Stomach (tissue), 19 donors: ENCODE measurements around the gene TMEM115. TPM values are rescaled to one million over a fixed set of nuclear protein-coding genes. Genes with fewer than 3 reads are reported as not detected.

ENCODE experiments used
- DNase-seq, 2 donors: peaks; one replicate each; pipeline versions ENCODE4 v3.0.0 to v3.0.0-alpha.2; 2013 to 2019
- H3K27ac ChIP-seq, 5 donors: fragments of 200-600 bp in 4 of 5; sonication (generic) in 4 of 5; one replicate each; pipeline ENCODE4 v1.5.1; 2013 to 2019; ENCODE audit warnings: mild to moderate bottlenecking in 1 of 5, moderate library complexity in 1 of 5
- H3K27me3 ChIP-seq, 3 donors: fragments of 200-600 bp; sonication (generic); one replicate each; pipeline ENCODE4 v1.5.1; 2017 to 2019; ENCODE audit warnings: mixed run types in 1 of 3
- H3K36me3 ChIP-seq, 4 donors: fragments of 200-600 bp; sonication (generic); 1 replicate in 3 of 4; 2 replicates in 1 of 4; pipeline ENCODE4 v1.5.1; 2016 to 2019
- H3K4me1 ChIP-seq, 4 donors: fragments of 200-600 bp; sonication (generic); one replicate each; pipeline ENCODE4 v1.5.1; 2016 to 2019
- H3K4me3 ChIP-seq, 4 donors: fragments of 200-600 bp; sonication (generic) in 3 of 4; one replicate each; pipeline ENCODE4 v1.5.1; 2016 to 2019; ENCODE audit warnings: mild to moderate bottlenecking in 1 of 4
- H3K9me3 ChIP-seq, 4 donors: fragments of 200-600 bp; sonication (generic); one replicate each; pipeline ENCODE4 v1.5.1; 2016 to 2019
- EP300 ChIP-seq: sonication (generic); formaldehyde crosslinking; IDR thresholded peaks from one replicate; pipeline ENCODE4 v1.6.1; 2017; ENCODE audit warnings: antibody characterized with exemption
- POLR2A ChIP-seq, 4 donors: fragments of 450-650 bp; IDR thresholded peaks; one replicate each; pipeline ENCODE4 v1.6.1; 2016; ENCODE audit warnings: antibody characterized with exemption in 4 of 4, control low read depth in 2 of 4, mild to moderate bottlenecking in 1 of 4, moderate library complexity in 1 of 4
- POLR2AphosphoS5 ChIP-seq, 3 donors: sonication (generic); formaldehyde crosslinking; IDR thresholded peaks; one replicate each; pipeline ENCODE4 v1.6.1; 2016; ENCODE audit warnings: antibody characterized with exemption in 3 of 3
- WGBS, 5 donors: extraction: QIAGEN DNeasy Blood & Tissue Kit in 3 of 5; methylation state at CpG; one replicate each; pipeline versions ENCODE4 v1.1.5 to v1.1.7; 2013 to 2018; 5-methylcytosine and 5-hydroxymethylcytosine counted together
- intact Hi-C: fragments of 100-400 bp; cut with DNase I; formaldehyde crosslinking; loops from one replicate; pipeline ENCODE4 v1.15.1; 2023; ENCODE audit warnings: low total_unique reads
- long read RNA-seq, 10 donors: transcript quantifications; one replicate each; lab custom pipeline, GENCODE V29; 2026
- polyA plus RNA-seq, 3 donors: library from polyadenylated mRNA; stranded (reverse); fragments of 200-250 nt; gene quantifications; one replicate each; pipeline ENCODE4 v1.2.3, GENCODE V29; 2013
- total RNA-seq, 5 donors: library from RNA; depleted of rRNA; stranded (reverse); fragments of >200 nt; gene quantifications; one replicate each; pipeline versions ENCODE4 v1.1.0 to v1.2.3, GENCODE V29; 2014 to 2016
- TF ChIP-seq, protein P1 (sequence below), 7 experiments: fragments of 450-650 bp in 4 of 7; fragments of 200-600 bp in 3 of 7; sonication (generic) in 3 of 7; IDR thresholded peaks; one replicate each; pipeline ENCODE4 v1.5.1; 2016 to 2019; ENCODE audit warnings: antibody characterized with exemption in 7 of 7, control low read depth in 2 of 7, mild to moderate bottlenecking in 1 of 7
- donor health status: healthy with polysubstance abuse.
- donor health status: Bipolar disorder and iron deficiency.
- donor health status: healthy.

TMEM115 gene, protein sequence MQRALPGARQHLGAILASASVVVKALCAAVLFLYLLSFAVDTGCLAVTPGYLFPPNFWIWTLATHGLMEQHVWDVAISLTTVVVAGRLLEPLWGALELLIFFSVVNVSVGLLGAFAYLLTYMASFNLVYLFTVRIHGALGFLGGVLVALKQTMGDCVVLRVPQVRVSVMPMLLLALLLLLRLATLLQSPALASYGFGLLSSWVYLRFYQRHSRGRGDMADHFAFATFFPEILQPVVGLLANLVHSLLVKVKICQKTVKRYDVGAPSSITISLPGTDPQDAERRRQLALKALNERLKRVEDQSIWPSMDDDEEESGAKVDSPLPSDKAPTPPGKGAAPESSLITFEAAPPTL
- total RNA-seq, result 100 to 1,000 TPM in 1 of 5 donors, 10 to 100 TPM in 4; 25.0 to 128 (median 27.4) TPM
- polyA plus RNA-seq, result 10 to 100 TPM; 14.6 to 27.7 (median 14.7) TPM
- long read RNA-seq, donor 1, transcript TMEM115-201 (2 exons, 2,197 nt), result major isoform, 6 of 6 reads
- long read RNA-seq, donor 1, partial matches to known transcripts, result 0 of 6 reads
- long read RNA-seq, donor 1, other reads (novel, unspliced or antisense), result 0 of 6 reads
- long read RNA-seq, donor 2, transcript TMEM115-201 (2 exons, 2,197 nt), result major isoform, 14 of 14 reads
- long read RNA-seq, donor 2, partial matches to known transcripts, result 0 of 14 reads
- long read RNA-seq, donor 2, other reads (novel, unspliced or antisense), result 0 of 14 reads
- long read RNA-seq, donor 3, transcript TMEM115-201 (2 exons, 2,197 nt), result major isoform, 11 of 11 reads
- long read RNA-seq, donor 3, partial matches to known transcripts, result 0 of 11 reads
- long read RNA-seq, donor 3, other reads (novel, unspliced or antisense), result 0 of 11 reads
- long read RNA-seq, donor 4, partial matches to known transcripts, result 0 of 1 reads
- long read RNA-seq, donor 4, other reads (novel, unspliced or antisense), result 0 of 1 reads
- long read RNA-seq, donor 5, transcript TMEM115-201 (2 exons, 2,197 nt), result major isoform, 15 of 22 reads
- long read RNA-seq, donor 5, partial matches to known transcripts, result 7 of 22 reads
- long read RNA-seq, donor 5, other reads (novel, unspliced or antisense), result 0 of 22 reads
- long read RNA-seq, donor 6, result 0 reads
- long read RNA-seq, donor 7, transcript TMEM115-201 (2 exons, 2,197 nt), result major isoform, 16 of 34 reads
- long read RNA-seq, donor 7, partial matches to known transcripts, result 18 of 34 reads
- long read RNA-seq, donor 7, other reads (novel, unspliced or antisense), result 0 of 34 reads
- long read RNA-seq, donor 8, transcript TMEM115-201 (2 exons, 2,197 nt), result major isoform, 12 of 12 reads
- long read RNA-seq, donor 8, partial matches to known transcripts, result 0 of 12 reads
- long read RNA-seq, donor 8, other reads (novel, unspliced or antisense), result 0 of 12 reads
- long read RNA-seq, donor 9, transcript TMEM115-201 (2 exons, 2,197 nt), result major isoform, 10 of 10 reads
- long read RNA-seq, donor 9, partial matches to known transcripts, result 0 of 10 reads
- long read RNA-seq, donor 9, other reads (novel, unspliced or antisense), result 0 of 10 reads
- long read RNA-seq, donor 10, transcript TMEM115-201 (2 exons, 2,197 nt), result major isoform, 6 of 6 reads
- long read RNA-seq, donor 10, partial matches to known transcripts, result 0 of 6 reads
- long read RNA-seq, donor 10, other reads (novel, unspliced or antisense), result 0 of 6 reads

GRCh38 chr3:50358911-50359759 lies at the start of gene TMEM115:
Gene TMEM115 (minus strand): TSS chr3:50359521. CDS start chr3:50359063, 458 bp downstream.
- WGBS, 5 donors, result 0 to 4% (median 1%) methylated on average over 30 to 64 of the region's 64 CpGs
- intact Hi-C loops, result no loop called here
- H3K27me3 ChIP-seq, result no peaks in the 10 kb centered on the region
- peaks cover 36 to 58% (median 48%) of the 10 kb centered on the region in 4 donors for H3K4me1 ChIP-seq
- no peaks in the 10 kb centered on the region for H3K9me3 ChIP-seq
- peak; percentile 96 to 99 for DNase-seq
- H3K4me3 ChIP-seq, result peak within 1 kb of the TSS; percentile 68 to 89 (median 84)
- TF ChIP-seq, protein P1, sequence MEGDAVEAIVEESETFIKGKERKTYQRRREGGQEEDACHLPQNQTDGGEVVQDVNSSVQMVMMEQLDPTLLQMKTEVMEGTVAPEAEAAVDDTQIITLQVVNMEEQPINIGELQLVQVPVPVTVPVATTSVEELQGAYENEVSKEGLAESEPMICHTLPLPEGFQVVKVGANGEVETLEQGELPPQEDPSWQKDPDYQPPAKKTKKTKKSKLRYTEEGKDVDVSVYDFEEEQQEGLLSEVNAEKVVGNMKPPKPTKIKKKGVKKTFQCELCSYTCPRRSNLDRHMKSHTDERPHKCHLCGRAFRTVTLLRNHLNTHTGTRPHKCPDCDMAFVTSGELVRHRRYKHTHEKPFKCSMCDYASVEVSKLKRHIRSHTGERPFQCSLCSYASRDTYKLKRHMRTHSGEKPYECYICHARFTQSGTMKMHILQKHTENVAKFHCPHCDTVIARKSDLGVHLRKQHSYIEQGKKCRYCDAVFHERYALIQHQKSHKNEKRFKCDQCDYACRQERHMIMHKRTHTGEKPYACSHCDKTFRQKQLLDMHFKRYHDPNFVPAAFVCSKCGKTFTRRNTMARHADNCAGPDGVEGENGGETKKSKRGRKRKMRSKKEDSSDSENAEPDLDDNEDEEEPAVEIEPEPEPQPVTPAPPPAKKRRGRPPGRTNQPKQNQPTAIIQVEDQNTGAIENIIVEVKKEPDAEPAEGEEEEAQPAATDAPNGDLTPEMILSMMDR (IDR thresholded peaks at IDR 0.05), result no peak
- TF ChIP-seq POLR2AphosphoS5 (IDR thresholded peaks at IDR 0.05), result peak; percentile 68 to 92 (median 71)
- peaks cover 22 to 40% (median 28%) of the 10 kb centered on the region in 4 donors for H3K36me3 ChIP-seq
- H3K27ac ChIP-seq, result peak within 1 kb of the TSS; percentile 86 to 92 (median 91)

GRCh38 chr3:50408443-50408944 lies 49.2 kb upstream of the TMEM115 start:
- no peaks in the 10 kb centered on the region for H3K36me3 ChIP-seq
- H3K4me1 ChIP-seq, result no peaks in the 10 kb centered on the region
- H3K27ac ChIP-seq, result no peak overlapping the region
- DNase-seq, result peak in 1 of 2 donors; percentile 54
- 74 to 81% (median 80%) methylated on average over 14 to 15 of the region's 15 CpGs for WGBS, 5 donors
- no peaks in the 10 kb centered on the region for H3K27me3 ChIP-seq
- intact Hi-C loops, result no loop called here
- no peak for TF ChIP-seq EP300
- TF ChIP-seq POLR2AphosphoS5 (IDR thresholded peaks at IDR 0.05), result no peak
- TF ChIP-seq POLR2A (IDR thresholded peaks at IDR 0.05), result no peak
- TF ChIP-seq, protein P1 (IDR thresholded peaks at IDR 0.05), result no peak
- no peaks in the 10 kb centered on the region for H3K9me3 ChIP-seq
- no peak overlapping the region for H3K4me3 ChIP-seq

DNA sequence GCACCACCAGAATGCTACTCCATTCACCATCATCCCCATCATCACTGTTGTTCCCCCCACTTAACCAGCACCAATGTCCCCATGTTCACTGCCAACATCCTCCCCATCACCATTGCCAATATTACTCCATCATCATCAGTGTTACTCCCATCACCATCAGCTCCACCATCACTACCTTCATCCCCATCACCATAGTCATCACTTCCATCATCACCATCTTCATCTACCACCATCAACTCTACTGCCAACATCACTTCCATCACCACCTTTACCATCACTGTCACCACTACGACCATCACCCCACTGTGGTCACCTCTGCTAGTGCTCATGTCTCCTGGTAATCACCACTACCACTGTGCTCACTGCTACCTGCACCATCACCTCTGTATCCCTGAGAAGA lies 47.2 kb upstream of the TMEM115 start:
- 45 to 76% (median 56%) methylated on average over 1 of the region's 1 CpG for WGBS, 5 donors
- H3K4me1 ChIP-seq, result peaks cover 0 to 8% (median 7%) of the 10 kb centered on the region in 4 donors
- no peak overlapping the region for H3K27ac ChIP-seq
- DNase-seq, result no peak
- H3K4me3 ChIP-seq, result no peak overlapping the region
- intact Hi-C loops, result no loop called here
- no peaks in the 10 kb centered on the region for H3K27me3 ChIP-seq
- H3K36me3 ChIP-seq, result no peaks in the 10 kb centered on the region
- TF ChIP-seq POLR2AphosphoS5 (IDR thresholded peaks at IDR 0.05), result no peak
- TF ChIP-seq, protein P1 (IDR thresholded peaks at IDR 0.05), result no peak
- no peaks in the 10 kb centered on the region for H3K9me3 ChIP-seq
